Measurements from ENCODE around the gene NF1.
"Not testable (repeated sequence)": the region's sequence is repeated elsewhere in the genome, so short reads cannot be mapped to it uniquely, and the experiment has no call there.

Gene NF1

DNA sequence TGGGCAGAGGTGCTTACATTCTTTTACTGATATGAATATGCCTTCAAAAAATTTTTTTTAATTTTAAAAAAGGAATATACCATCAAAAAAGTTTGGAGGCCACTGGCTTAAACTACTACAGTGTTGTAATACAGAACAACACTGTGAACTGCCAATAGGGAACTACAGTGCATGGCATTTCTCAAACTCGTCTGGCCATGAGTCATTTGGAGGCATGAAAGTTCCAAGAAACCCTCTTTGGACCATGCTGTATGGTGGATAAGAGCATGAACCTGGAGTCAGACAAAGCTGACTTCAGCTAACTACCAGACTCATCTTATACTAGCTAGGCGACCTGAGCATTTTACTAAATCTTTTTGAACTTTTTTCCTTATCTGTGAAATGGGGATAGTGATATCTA, 9.2 kb upstream of the NF1 start:
- no peak for DNase-seq

DNA sequence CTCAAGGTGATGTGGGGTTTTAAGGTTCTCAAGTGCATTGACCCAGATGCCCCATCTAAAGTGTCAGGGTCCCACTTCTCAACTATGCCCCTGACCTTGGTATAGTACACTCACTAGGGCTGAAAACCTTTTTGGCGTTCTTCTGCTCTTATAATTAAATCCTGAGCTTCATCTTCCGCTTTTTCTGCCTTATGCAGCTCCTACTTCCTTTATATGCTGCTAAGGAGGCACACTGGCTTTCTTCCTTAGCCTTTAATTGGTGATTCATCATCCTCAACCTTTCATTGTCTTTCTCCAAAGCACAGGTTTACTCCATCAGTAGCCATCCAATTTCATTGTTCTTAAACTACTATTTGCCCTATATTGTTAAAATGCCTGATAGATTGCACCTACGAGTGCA, 5.3 kb upstream of the NF1 start:
- DNase-seq, result no peak

DNA sequence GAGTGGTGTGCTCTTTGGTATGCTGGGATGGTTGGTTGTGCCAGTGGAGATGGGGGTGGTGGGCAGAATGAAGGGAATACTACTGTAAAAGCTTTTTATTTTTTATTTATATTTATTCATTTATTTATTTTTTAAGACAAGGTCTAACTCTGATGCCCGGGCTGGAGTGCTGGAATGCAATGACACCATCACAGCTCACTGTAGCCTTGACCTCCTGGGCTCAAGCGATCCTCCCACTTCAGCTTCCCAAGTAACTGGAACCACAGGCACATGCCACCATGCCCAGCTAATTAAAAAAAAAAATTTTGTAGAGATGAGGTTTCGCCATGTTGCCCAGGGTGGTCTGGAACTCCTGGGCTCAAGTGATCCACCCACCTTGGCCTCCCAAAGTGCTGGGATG, 4.1 kb upstream of the NF1 start:
- DNase-seq, result not testable (repeated sequence)

DNA sequence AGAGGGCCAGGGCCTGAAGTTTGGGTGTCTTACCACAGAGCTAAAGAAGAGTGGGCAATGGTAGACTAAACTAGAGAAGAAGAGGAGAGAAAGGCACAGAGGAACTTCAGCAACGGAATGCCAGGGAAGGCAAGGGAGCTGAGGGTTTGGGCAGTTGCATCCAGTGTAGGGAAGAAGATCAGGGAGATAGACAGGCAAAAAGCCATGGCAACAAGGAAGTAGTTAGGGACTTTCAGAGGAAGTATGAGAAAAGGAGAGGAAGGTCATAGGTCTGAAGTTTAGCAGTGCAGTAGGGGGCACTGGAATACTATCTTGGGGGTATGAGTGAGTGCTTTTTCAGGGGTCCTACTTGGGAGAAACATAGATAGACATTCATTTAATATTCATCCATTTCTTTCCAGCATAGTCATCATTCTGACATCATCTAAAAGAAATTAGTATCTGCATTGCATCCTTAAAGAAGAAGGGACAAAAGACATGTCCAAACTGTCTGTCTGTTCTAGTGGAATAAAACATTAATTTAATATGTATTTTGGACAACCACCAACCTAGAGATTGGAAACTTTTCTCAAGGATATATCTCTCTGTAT, 2.2 kb upstream of the NF1 start:
- no peak for DNase-seq

DNA sequence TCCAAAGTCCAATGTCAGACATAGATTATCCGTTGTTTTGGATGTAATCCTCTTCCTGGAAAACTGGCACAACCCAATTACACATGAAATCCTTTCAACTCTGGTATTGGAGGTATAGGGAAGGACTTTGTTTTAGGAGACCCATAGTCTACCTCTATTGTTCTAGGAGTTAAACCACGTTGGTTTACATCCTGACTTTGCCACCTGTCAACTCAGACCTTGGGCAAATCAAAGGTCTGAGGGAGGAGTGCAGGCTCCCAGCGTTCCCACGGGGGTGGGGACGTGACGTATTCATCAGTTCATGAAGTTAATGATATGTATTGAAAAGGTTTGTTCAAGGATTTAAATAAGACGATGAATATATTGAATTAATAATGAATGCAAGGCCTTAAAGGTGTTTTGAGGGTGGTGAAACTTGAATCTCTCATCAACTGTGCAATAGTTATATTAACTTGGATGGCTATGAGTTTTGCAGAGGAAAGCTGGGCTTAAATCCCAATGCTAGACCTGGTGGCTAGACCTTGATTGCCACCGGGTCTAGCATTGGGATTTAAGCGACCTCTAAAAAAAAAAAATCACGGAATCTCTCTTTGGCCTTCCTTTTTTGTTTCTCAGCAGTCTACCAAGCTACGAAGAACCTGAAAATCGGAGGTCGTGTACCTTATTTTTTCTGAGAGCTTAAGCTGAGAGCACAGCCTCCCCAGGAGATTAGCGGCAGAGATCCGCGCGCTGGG, 744 bp upstream of the NF1 start:
- DNase-seq, result no peak

DNA sequence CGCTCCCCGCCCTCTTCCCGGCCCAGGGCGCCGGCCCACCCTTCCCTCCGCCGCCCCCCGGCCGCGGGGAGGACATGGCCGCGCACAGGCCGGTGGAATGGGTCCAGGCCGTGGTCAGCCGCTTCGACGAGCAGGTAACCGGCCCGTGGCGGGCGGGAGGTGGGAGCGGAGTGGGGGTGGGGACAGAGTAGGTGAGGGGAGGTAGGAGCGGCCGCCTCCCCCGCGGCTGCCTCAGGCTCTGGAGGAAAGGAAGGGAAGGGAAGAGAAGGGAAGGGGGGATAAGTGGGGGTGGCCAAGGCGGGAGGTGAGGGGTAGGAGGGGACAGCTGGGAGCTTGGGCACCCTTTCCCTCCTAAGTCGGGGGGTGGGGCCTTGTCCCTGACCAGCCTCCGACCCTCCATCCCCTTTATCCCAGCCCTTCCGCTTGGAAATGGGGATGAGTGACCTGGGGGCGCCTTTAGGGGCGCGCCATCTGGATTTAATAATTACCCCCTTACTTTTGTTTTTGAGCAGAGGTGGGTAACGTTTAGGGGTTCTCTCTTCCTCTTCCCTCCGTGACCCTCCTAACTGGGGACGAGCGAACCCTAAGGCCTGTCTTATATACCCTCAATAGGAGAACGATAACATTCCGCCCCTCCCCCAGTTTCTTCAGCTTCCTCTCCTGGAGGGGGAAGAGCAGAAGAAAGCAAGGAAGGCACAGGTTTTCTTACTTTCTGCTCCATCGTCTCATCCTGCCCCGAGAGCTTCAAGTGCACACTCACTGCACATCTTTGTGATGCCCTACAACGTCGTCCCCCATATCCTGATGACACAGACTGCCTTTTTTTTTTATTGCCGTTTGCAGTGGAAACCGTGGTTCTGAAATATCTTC, 694 bp downstream of the NF1 start:
- peak in 46 of 58 donors; percentile 4 to 72 (median 43) for DNase-seq

DNA sequence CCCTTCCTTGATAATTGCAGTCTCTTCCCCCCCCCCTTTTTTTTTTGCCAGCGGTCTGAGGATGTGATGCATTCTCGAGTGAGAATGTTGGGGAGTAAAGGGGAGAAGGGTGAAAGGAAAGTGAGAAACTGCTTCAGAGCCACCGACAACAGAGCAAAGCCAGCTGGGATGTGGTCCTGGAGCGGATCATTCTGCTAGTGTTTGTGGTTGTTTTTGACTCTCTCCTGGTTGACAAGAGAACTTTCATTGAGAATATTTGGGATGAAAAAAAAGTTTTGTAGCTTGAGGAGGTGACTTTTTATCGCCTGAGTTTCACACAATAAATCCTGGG, 1.3 kb downstream of the NF1 start:
- peak in 1 of 58 donors; percentile 34 for DNase-seq

DNA sequence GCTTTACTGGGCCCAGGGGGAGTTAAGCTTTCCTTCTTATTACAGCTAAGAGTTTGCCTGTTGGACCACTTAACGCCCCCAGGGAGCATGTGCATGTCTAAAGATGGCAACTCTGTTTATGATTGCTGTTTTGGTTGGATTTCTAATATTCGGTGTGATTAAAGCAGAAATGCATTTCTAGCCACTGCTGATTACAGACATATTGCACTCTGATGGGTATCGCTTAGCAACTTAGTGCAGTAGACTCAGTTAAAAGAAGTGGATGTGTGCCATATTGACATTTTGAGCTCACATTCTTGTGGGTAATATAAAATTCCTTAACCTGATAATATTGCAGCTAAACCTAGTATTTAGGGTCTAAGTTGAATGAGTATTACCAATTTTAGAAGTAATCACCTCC, 4.2 kb downstream of the NF1 start:
- no peak for DNase-seq

DNA sequence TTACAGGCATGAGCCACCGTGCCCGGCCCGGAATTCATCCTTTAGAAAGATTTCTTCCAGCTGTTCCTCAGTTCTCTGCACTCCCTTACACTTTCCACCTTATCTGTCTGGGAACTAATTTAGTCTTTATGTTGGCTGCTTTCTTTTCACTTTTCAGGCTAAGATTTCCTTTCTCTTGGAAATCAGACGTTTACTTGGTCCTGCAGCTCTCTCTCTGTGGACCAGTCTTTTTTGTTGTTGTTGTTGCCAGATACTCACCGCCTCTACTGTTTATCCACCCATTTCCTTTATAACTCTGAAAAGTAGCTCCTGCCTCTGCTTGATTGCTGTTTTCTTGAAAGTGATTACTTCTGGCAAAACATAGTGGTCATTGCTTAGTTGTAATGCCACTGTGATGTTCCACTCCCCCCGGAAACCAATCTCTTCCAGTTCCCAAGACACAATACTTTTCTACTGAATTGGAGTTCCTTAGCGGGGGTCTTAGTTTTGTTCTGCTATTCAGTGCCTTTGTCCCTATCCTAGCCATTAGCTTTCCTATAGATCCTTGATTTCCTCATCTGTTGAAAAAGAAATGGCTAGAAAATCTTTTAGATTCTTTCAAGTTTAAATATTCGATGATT, 6.2 kb downstream of the NF1 start:
- DNase-seq, result no peak

DNA sequence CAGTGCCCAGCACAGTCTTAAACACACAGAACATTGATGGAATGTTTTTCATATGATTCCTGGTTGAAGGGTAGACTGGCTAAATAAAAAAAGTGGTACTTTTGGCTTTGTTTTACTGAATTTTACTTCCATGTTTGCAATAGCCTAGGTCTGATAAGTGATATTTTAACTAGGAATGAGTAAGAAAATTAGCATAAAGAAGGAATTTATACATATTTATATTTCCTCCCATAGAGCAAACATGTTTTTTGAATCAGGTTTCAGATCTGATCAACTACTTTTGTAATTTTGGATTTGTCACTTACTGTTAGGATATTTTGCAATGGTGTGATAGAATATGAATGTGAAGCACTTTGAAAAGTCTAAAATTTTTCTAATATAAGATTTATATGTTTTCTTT, 7.2 kb downstream of the NF1 start:
- no peak for DNase-seq

DNA sequence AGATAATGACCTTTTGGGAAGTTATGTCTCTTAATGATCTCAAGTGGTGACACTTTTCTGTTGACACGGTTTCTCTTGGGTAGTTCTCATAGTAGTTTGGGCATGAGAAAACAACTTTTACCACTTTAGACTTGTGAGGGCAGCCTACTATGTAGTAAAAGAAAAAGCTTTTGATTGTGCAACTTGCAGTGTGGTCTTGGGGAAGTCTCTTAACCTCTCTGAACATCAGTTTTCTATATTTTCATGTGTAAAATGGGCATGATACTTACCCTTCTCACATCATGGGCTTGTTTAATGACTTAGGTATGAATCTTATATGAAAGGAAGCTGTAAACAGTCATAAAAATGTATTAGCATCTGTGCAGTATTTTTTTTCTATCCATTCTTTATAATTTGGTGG, 11.2 kb downstream of the NF1 start:
- no peak for DNase-seq

DNA sequence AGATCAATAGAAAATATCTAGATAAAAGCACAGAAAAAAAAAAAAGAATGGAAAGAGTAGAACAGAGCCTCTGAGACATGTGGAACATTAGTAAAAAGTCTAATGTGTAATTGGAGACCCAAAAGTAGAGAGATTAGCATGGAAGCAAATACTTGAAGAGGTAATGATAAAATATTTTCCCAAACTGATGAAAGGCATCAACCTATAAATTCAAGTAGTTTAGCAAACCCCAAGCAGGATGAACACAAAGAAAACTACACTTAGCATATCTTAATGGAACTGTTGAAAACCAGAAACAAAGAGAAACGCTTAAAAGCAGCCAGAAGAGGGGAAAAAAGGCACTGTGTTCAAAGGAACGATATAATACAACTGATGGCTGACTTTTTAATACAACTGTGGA, 16.4 kb downstream of the NF1 start:
- DNase-seq, result no peak

DNA sequence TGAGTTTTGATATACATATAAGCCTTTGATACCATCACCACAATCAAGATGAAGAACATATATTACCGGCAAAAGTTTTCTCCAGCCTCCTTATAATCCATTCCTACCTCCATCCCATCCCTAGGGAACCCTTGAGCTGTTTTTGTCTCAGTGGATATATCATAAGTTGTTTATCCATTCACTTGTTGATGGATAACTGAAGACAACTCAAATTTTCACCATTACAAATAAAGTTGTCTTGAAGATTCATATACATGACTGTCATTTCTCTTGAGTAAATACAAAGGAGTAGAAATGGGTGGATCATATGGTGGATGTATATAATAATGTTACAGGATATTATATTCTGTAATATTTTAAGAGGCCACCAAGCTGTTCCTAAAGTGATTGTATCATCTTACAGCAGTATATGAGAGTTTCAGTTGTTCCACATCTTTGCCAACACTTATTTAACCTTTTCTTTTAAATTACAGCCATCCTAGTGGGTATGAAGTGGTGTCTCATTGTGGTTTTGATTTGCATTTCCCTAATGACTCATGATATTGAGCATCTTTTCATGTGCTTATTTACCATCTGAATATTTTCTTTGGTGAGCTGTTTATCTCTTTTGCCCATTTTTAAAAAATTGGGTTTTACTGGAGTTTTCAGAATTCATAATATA, 17.4 kb downstream of the NF1 start:
- no peak for DNase-seq

DNA sequence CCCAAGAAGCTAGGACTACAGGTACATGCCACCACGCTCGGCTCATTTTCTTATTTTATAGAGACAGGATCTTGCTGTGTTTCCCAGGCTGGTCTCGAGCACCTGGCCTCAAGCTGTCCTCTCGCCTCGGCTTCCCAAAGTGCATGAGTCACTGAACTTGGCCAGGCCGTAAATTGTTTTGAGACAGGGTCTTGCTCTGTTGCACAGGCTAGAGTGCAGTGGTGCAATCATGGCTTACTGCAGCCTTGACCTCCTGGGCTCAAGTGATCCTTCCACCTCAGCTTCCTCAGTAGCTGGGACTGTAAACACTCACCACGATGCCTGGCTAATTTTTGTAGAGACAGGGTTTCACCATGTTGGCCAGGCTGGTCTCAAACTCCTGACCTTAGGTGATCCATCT, 18.6 kb downstream of the NF1 start:
- not testable (repeated sequence) for DNase-seq

DNA sequence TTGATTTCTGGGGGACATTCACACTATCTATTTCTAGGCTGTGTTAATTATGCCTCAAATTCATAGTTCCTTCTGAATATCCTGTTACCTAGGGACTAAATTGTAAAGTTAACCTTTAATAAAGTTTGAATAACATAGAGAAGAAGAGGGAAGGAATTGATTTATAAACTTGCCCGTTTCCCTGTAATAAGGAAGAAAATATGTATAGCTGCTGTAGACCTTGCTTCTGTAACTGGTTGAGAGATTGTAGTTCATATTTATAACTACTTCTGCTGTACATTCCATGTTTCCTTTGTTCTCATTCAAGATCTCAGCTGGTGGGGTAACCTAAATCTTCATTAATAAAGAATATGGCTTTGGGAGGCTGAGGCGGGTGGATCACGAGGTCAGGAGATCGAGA, 19.2 kb downstream of the NF1 start:
- no peak for DNase-seq

DNA sequence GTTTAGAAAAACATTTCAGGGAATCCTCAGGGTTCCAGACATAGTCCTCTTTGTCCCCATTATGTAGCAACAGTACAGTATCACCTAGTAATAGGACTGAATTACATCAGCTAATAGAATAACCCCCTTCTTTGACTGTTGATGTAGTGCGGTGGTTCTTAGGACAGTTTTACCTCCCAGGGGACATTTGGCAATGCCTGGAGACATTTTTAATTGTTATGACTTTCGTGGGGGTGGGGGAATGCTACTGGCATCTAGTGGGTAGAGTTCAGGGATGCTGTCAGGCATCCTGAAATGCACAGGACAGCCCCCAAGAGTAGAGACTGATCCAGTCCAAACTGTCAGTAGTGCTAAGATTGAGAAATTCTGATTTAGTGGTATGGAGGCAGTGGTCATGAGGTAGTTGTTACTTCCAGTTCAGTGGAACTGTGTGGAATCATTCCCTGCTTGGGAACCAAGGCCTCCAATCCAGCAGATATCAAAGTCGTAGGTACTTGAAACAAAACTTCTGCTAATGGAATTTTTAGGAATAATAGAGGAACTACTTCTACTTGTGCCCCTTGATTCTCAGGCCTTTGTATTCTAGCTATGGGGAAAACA, 20.3 kb downstream of the NF1 start:
- DNase-seq, result no peak

DNA sequence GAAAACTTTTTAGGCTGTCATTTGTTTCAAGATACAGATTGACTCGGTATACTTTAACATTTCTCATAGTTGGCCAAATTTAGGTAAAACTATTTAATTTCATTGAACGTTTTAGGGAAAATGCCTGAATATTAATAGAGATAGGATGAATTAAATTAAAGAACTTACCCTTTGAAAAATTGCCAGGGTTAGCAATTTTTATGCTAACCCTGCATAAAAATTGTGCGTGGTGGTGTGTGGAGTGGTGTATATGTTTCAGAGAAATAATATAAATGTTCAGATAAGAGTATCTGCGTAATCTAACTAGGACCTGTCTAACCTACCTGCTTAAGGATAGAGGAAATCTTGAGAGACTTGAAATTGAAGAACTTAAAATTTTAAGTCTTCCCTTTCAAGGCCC, 21.4 kb downstream of the NF1 start:
- no peak for DNase-seq

DNA sequence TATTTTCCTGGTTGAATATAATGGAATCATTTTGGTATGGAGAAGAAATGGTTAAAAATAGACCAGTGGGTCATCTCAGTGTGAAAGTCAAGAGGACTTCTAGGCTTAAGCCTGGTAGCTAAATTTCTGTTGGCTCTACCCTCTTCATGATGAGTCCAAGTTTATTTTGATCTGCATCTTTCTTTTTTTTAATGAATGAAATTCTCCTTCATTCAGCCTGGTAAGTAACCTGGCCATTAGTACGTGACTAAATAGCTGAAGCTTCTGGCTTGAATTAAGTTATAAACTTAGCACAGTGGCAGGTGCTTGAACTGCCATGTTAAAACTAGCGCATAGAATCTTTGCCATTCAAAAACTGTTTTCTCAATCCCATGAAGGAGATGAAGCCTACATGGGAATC, 28.0 kb downstream of the NF1 start:
- no peak for DNase-seq

DNA sequence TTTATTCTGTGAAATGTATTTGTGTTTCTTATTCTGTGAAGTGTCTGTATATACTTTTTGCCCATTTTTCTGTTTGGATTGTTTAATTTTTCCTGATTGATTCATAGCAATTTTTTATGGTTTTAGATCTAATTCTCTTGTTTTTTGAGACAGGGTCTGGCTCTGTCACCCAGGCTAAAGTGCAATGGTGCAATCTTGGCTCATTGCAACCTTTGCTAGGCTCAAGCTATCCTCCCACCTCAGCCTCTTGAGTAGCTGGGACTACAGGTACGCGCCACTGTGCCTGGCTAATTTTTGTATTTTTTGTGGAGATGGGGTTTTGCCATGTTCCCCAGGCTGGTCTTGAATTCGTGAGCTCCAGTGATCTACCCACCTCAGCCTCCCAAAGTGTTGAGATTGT, 31.5 kb downstream of the NF1 start:
- DNase-seq, result no peak

DNA sequence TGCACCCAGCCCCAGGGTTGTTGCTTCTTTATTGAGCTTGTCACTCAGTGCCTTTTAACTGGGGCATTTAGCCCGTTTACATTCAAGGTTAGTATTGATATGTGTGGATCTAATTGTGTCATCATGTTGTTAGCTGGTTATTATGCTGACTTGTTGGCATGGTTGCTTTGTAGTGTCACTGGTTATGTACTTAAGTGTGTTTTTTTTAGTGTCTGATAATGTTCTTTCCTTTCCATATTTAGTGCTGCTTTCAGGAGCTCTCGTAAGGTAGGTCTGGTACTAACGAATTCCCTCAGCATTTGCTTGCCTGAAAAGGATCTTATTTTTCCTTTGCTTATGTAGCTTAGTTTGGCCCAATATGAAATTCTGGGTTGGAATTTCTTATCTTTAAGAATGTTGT, 33.5 kb downstream of the NF1 start:
- no peak for DNase-seq

Measured in anterior cingulate cortex (tissue), 58 donors.